HG02981 (cell line): ENCODE results near the gene RNF2.

Experiments
- ATAC-seq: cut with Tn5 transposase; IDR thresholded peaks from one replicate; pipeline ENCODE4 v1.9.1; 2021; ENCODE audit warnings: mild to moderate bottlenecking, moderate library complexity; ENCODE audit not compliant: unreplicated experiment

RNF2 gene

GRCh38 chr1:185091480-185091879 lies 46.1 kb downstream of the RNF2 start:
- ATAC-seq = no peak

GRCh38 chr1:185094761-185095160 lies 49.4 kb downstream of the RNF2 start:
- ATAC-seq = no peak

- ATAC-seq = no peak
Measured at GRCh38 chr1:185096531-185096930, 51.2 kb downstream of the RNF2 start.

- ATAC-seq = no peak
Measured at GRCh38 chr1:185104083-185104482, 58.7 kb downstream of the RNF2 start.

- no peak for ATAC-seq
Measured at GRCh38 chr1:185105121-185105520, 59.8 kb downstream of the RNF2 start.

GRCh38 chr1:185108321-185108720 lies 63.0 kb downstream of the RNF2 start:
- no peak for ATAC-seq

- ATAC-seq = no peak
Measured at GRCh38 chr1:185110145-185110544, 64.8 kb downstream of the RNF2 start.

- no peak for ATAC-seq
Measured at GRCh38 chr1:185111873-185112272, 66.5 kb downstream of the RNF2 start.

GRCh38 chr1:185112356-185112755 lies 67.0 kb downstream of the RNF2 start:
- no peak for ATAC-seq

- no peak for ATAC-seq
Measured at GRCh38 chr1:185129708-185130107, 84.3 kb downstream of the RNF2 start.

GRCh38 chr1:185132534-185132933 lies 87.2 kb downstream of the RNF2 start:
- ATAC-seq = no peak

- ATAC-seq = no peak
Measured at GRCh38 chr1:185137896-185138545, 92.7 kb downstream of the RNF2 start.

- ATAC-seq = no peak
Measured at GRCh38 chr1:185139246-185139645, 93.9 kb downstream of the RNF2 start.

- ATAC-seq = no peak
Measured at GRCh38 chr1:185144233-185144632, 98.9 kb downstream of the RNF2 start.

- ATAC-seq = no peak
Measured at GRCh38 chr1:185151215-185151614, 105.9 kb downstream of the RNF2 start.
